Mesenteric fat pad (tissue), 1 donor: ENCODE measurements around the gene SUGP1. TPM values are rescaled to one million over a fixed set of nuclear protein-coding genes. Genes with fewer than 3 reads are reported as not detected.

Experiments used
- DNase-seq: peaks from one replicate; pipeline ENCODE4 v3.0.0-alpha.2; 2020; ENCODE audit warnings: low spot score
- total RNA-seq: library from RNA; stranded (reverse); fragmentation: NEBNext Ultra II Directional; extraction: Animal tissue kit (Norgen Biotek cat#: 25700); gene quantifications from one replicate; pipeline ENCODE4 v1.2.1, GENCODE V29; 2021
- donor health status: DM: yes; HTN: yes; CAD: no.

SUGP1 gene
- total RNA-seq, 1 donor from 2014 or later, result 32.9 TPM

- no peak for DNase-seq
Observed at GRCh38 chr19:19304186-19304965, 15.9 kb downstream of the SUGP1 start.

- no peak for DNase-seq
Observed at GRCh38 chr19:19303411-19303810, 16.9 kb downstream of the SUGP1 start.

GRCh38 chr19:19300613-19301012, 19.7 kb downstream of the SUGP1 start:
- DNase-seq, result no peak

GRCh38 chr19:19297759-19298158, 22.6 kb downstream of the SUGP1 start:
- DNase-seq, result no peak

GRCh38 chr19:19296953-19297689, 23.2 kb downstream of the SUGP1 start:
- DNase-seq, result no peak

- DNase-seq, result no peak
Observed at GRCh38 chr19:19294914-19295313, 25.4 kb downstream of the SUGP1 start.

- DNase-seq, result no peak
Observed at GRCh38 chr19:19292607-19293006, 27.7 kb downstream of the SUGP1 start.

- DNase-seq, result no peak
Observed at GRCh38 chr19:19285686-19286085, 34.6 kb downstream of the SUGP1 start.

GRCh38 chr19:19280561-19280960, 39.7 kb downstream of the SUGP1 start:
- DNase-seq, result no peak

- no peak for DNase-seq
Observed at GRCh38 chr19:19279853-19280252, 40.5 kb downstream of the SUGP1 start.

- DNase-seq, result no peak
Observed at GRCh38 chr19:19279062-19279612, 41.2 kb downstream of the SUGP1 start.

- no peak for DNase-seq
Observed at GRCh38 chr19:19278315-19278714, 42.0 kb downstream of the SUGP1 start.

GRCh38 chr19:19276851-19277250, 43.5 kb downstream of the SUGP1 start:
- DNase-seq, result no peak

- DNase-seq, result no peak
Observed at GRCh38 chr19:19276386-19276785, 43.9 kb downstream of the SUGP1 start.

GRCh38 chr19:19274716-19275565, 45.4 kb downstream of the SUGP1 start:
- no peak for DNase-seq

GRCh38 chr19:19274146-19274545, 46.2 kb downstream of the SUGP1 start:
- no peak for DNase-seq

- no peak for DNase-seq
Observed at GRCh38 chr19:19271828-19272599, 48.3 kb downstream of the SUGP1 start.

GRCh38 chr19:19270749-19271571, 49.3 kb downstream of the SUGP1 start:
- no peak for DNase-seq

GRCh38 chr19:19269952-19270694, 50.2 kb downstream of the SUGP1 start:
- DNase-seq, result no peak
